HG02970 (cell line): Measurements from ENCODE around the gene TBCCD1.

ENCODE experiments used
- ATAC-seq: cut with Tn5 transposase; IDR thresholded peaks from one replicate; pipeline ENCODE4 v1.9.1; 2021; ENCODE audit warnings: mild to moderate bottlenecking, moderate library complexity, moderate number of reproducible peaks; ENCODE audit not compliant: unreplicated experiment, low FRiP score

The TBCCD1 gene

GRCh38 chr3:186567072-186567921 lies at the start of gene TBCCD1:
TBCCD1 (minus strand) TSS chr3:186567339; CDS start chr3:186564329, 3,010 bp downstream.
- peak; percentile 49 for ATAC-seq

GRCh38 chr3:186616299-186616617 lies 49.1 kb upstream of the TBCCD1 start:
- no peak for ATAC-seq

GRCh38 chr3:186614597-186615483 lies 47.7 kb upstream of the TBCCD1 start:
- ATAC-seq: no peak

GRCh38 chr3:186614266-186614596 lies 47.1 kb upstream of the TBCCD1 start:
- ATAC-seq: no peak

- no peak for ATAC-seq
Measured at GRCh38 chr3:186613637-186614265, 46.6 kb upstream of the TBCCD1 start.

- no peak for ATAC-seq
Measured at GRCh38 chr3:186612721-186613636, 45.8 kb upstream of the TBCCD1 start, which contains the start of gene AHSG. AHSG (plus strand) TSS chr3:186613060; CDS start chr3:186613142, 82 bp downstream.

GRCh38 chr3:186612065-186612464 lies 44.9 kb upstream of the TBCCD1 start:
- ATAC-seq: no peak

- no peak for ATAC-seq
Measured at GRCh38 chr3:186609247-186609868, 42.2 kb upstream of the TBCCD1 start.

- ATAC-seq: no peak
Measured at GRCh38 chr3:186608624-186609215, 41.6 kb upstream of the TBCCD1 start.

GRCh38 chr3:186605561-186606545 lies 38.7 kb upstream of the TBCCD1 start:
- no peak for ATAC-seq

GRCh38 chr3:186605078-186605477 lies 37.9 kb upstream of the TBCCD1 start:
- no peak for ATAC-seq

- no peak for ATAC-seq
Measured at GRCh38 chr3:186603159-186603558, 36.0 kb upstream of the TBCCD1 start.

GRCh38 chr3:186600896-186601295 lies 33.8 kb upstream of the TBCCD1 start:
- no peak for ATAC-seq

GRCh38 chr3:186599785-186600166 lies 32.6 kb upstream of the TBCCD1 start:
- no peak for ATAC-seq

GRCh38 chr3:186599142-186599784 lies 32.1 kb upstream of the TBCCD1 start:
- ATAC-seq: no peak

- no peak for ATAC-seq
Measured at GRCh38 chr3:186598794-186599141, 31.6 kb upstream of the TBCCD1 start.

GRCh38 chr3:186598108-186598784 lies 31.1 kb upstream of the TBCCD1 start:
- ATAC-seq: no peak
